HepG2 (cell line): Measurements from ENCODE around the gene ARL8A. TPM values are rescaled to one million over a fixed set of nuclear protein-coding genes. Genes with fewer than 3 reads are reported as not detected.

Source experiments
- ATAC-seq: fragments of 200-7000 bp; cut with Tn5 transposase; 3 replicates; pipeline ENCODE4 v1.9.1; 2020; ENCODE audit warnings: mild to moderate bottlenecking, moderate library complexity
- BruUV-seq: library from RNA; stranded (reverse); fragments of 400-500 nt; replicated peaks from 2 replicates; lab custom pipeline; 2021; lab: Mats Ljungman, UMichigan
- CTCF ChIA-PET: fragments of 300-600 bp; formaldehyde crosslinking; extraction: SDS; loops from one replicate; lab custom pipeline; 2021; ENCODE audit warnings: low total read pairs, inconsistent platforms, low intra/inter-chr PET ratio; lab: Yijun Ruan, JAX
- POLR2A ChIA-PET: fragments of 350-600 bp; sonication (Branson Sonifier 250); formaldehyde crosslinking; loops from one replicate; lab custom pipeline; 2020; ENCODE audit warnings: antibody characterized with exemption, inconsistent platforms; lab: Yijun Ruan, JAX
- DNase-seq: peaks from one replicate; pipeline ENCODE4 v3.0.0-alpha.2; 2015; ENCODE audit warnings: low spot score
- FAIRE-seq: peaks from 3 replicates; lab custom pipeline; 2011; peaks lifted over from hg19 to GRCh38; lab: Jason Lieb, UNC
- H2AFZ ChIP-seq: one replicate; pipeline ENCODE4 v1.6.1; 2011; ENCODE audit warnings: low read length, inconsistent platforms
- H3K27ac ChIP-seq: fragments of 300-600 bp; 3 replicates; pipeline ENCODE4 v1.8.0; 2011; ENCODE audit warnings: mixed run types, mild to moderate bottlenecking, mixed read lengths, low read length, inconsistent platforms; ENCODE audit not compliant: insufficient read depth; ENCODE audit errors: extremely low read length
- H3K27me3 ChIP-seq, 2 experiments: fragments of 200-600 bp in 1 of 2; 2 replicates in 1 of 2; 3 replicates in 1 of 2; pipeline versions ENCODE4 v1.6.0 to v1.8.0; 2011; ENCODE audit warnings: low read length in 2 of 2, mild to moderate bottlenecking in 2 of 2, moderate library complexity in 2 of 2, inconsistent platforms in 1 of 2; ENCODE audit not compliant: insufficient read depth in 2 of 2, control insufficient read depth in 1 of 2
- H3K36me3 ChIP-seq, 2 experiments: fragments of 200-600 bp in 1 of 2; replicated peaks in 1 of 2; 2 replicates in 1 of 2; 3 replicates in 1 of 2; pipeline versions ENCODE4 v1.5.1 to v1.8.0; 2011; ENCODE audit warnings: low read length in 2 of 2, inconsistent platforms in 1 of 2; ENCODE audit not compliant: insufficient read depth in 2 of 2, control insufficient read depth in 1 of 2
- H3K4me1 ChIP-seq: 2 replicates; pipeline ENCODE4 v1.5.1; 2012; ENCODE audit warnings: low read length, inconsistent platforms; ENCODE audit not compliant: insufficient read depth
- H3K4me2 ChIP-seq: 2 replicates; pipeline ENCODE4 v1.6.0; 2011; ENCODE audit warnings: low read depth, low read length, inconsistent platforms
- H3K4me3 ChIP-seq, 3 experiments: fragments of 200-600 bp in 1 of 3; sonication (generic), shearing (Covaris generic) in 1 of 3; replicated peaks in 1 of 3; 2 replicates each; pipeline ENCODE4 v1.5.1; 2011 to 2016; ENCODE audit warnings: low read length in 3 of 3, inconsistent platforms in 2 of 3, low read depth in 2 of 3, mild to moderate bottlenecking in 2 of 3, control low read depth in 1 of 3, mixed read lengths in 1 of 3; ENCODE audit not compliant: insufficient read depth in 1 of 3
- H3K79me2 ChIP-seq: one replicate; pipeline ENCODE4 v1.6.1; 2011; ENCODE audit warnings: low read length, inconsistent platforms; ENCODE audit not compliant: insufficient read depth
- H3K9ac ChIP-seq: 2 replicates; pipeline ENCODE4 v1.6.0; 2011; ENCODE audit warnings: mild to moderate bottlenecking, low read depth, low read length, inconsistent platforms; ENCODE audit not compliant: insufficient read depth
- H3K9me3 ChIP-seq: 2 replicates; pipeline ENCODE4 v1.5.1; 2012; ENCODE audit warnings: mild to moderate bottlenecking, low read length
- H4K20me1 ChIP-seq: 2 replicates; pipeline ENCODE4 v1.6.0; 2011; ENCODE audit warnings: inconsistent platforms, mild to moderate bottlenecking, low read length, moderate library complexity; ENCODE audit not compliant: insufficient read depth
- ERF ChIP-seq: IDR thresholded peaks from 2 replicates; pipeline ENCODE4 v1.6.1; 2018; ENCODE audit warnings: missing biosample characterization, missing genetic modification reagents
- HDAC2 ChIP-seq: sonication (generic); formaldehyde crosslinking; IDR thresholded peaks from 2 replicates; pipeline ENCODE4 v1.4.0; 2020; ENCODE audit warnings: missing genetic modification reagents
- KDM3A ChIP-seq: IDR thresholded peaks from 2 replicates; pipeline ENCODE4 v1.6.1; 2018; ENCODE audit warnings: low read depth, missing compliant biosample characterization
- KDM5B ChIP-seq: sonication (generic); formaldehyde crosslinking; IDR thresholded peaks from 2 replicates; pipeline ENCODE4 v1.4.0; 2020; ENCODE audit warnings: missing genetic modification reagents, mild to moderate bottlenecking, borderline replicate concordance
- MZF1 ChIP-seq: sonication (generic); formaldehyde crosslinking; IDR thresholded peaks from 2 replicates; pipeline ENCODE4 v1.8.1; 2023; ENCODE audit warnings: mild to moderate bottlenecking, missing genetic modification reagents, borderline replicate concordance
- ONECUT2 ChIP-seq: sonication (generic); formaldehyde crosslinking; IDR thresholded peaks from 2 replicates; pipeline ENCODE4 v1.4.0; 2020; ENCODE audit warnings: missing genetic modification reagents
- POLR2AphosphoS5 ChIP-seq: IDR thresholded peaks from 2 replicates; pipeline ENCODE4 v1.6.1; 2012; ENCODE audit warnings: low read depth, low read length
- RXRB ChIP-seq: IDR thresholded peaks from 2 replicates; pipeline ENCODE4 v1.6.1; 2016; ENCODE audit warnings: borderline replicate concordance, missing genetic modification reagents, missing compliant biosample characterization
- SMYD3 ChIP-seq: sonication (generic); formaldehyde crosslinking; IDR thresholded peaks from 2 replicates; pipeline ENCODE4 v1.8.1; 2023; ENCODE audit warnings: mild to moderate bottlenecking, missing genetic modification reagents
- SP2 ChIP-seq: sonication (generic); formaldehyde crosslinking; IDR thresholded peaks from 2 replicates; pipeline ENCODE4 v1.5.1; 2020; ENCODE audit warnings: mild to moderate bottlenecking, missing genetic modification reagents
- SRSF4 ChIP-seq: fragments of 200-400 bp; formaldehyde crosslinking; IDR thresholded peaks from one replicate; pipeline ENCODE4 v1.6.1; 2018; ENCODE audit warnings: mild to moderate bottlenecking, low read depth, low read length, moderate library complexity; ENCODE audit not compliant: poor library complexity, severe bottlenecking
- TAF15 ChIP-seq: fragments of 200-400 bp; formaldehyde crosslinking; IDR thresholded peaks from one replicate; pipeline ENCODE4 v1.6.1; 2018; ENCODE audit warnings: mild to moderate bottlenecking, low read depth, low read length; ENCODE audit not compliant: poor library complexity, severe bottlenecking
- ZNF138 ChIP-seq: sonication (generic); formaldehyde crosslinking; IDR thresholded peaks from 2 replicates; pipeline ENCODE4 v1.5.0; 2020; ENCODE audit warnings: mild to moderate bottlenecking, low read depth, missing genetic modification reagents
- ZNF337 ChIP-seq: sonication (generic); formaldehyde crosslinking; IDR thresholded peaks from 2 replicates; pipeline ENCODE4 v1.5.1; 2020; ENCODE audit warnings: missing genetic modification reagents, low read depth, mild to moderate bottlenecking, borderline replicate concordance
- ZNF530 ChIP-seq: sonication (generic); formaldehyde crosslinking; IDR thresholded peaks from 2 replicates; pipeline ENCODE4 v1.5.0; 2020; ENCODE audit warnings: low read depth, mild to moderate bottlenecking, missing genetic modification reagents
- ZNF549 ChIP-seq: sonication (generic); formaldehyde crosslinking; IDR thresholded peaks from 2 replicates; pipeline ENCODE4 v1.5.0; 2020; ENCODE audit warnings: missing genetic modification reagents
- ZNF556 ChIP-seq: sonication (generic); formaldehyde crosslinking; IDR thresholded peaks from 2 replicates; pipeline ENCODE4 v1.4.0; 2020; ENCODE audit warnings: mild to moderate bottlenecking, missing genetic modification reagents, borderline replicate concordance
- WGBS: methylation state at CpG from one replicate; pipeline ENCODE4 v1.1.6; 2017; ENCODE audit warnings: low lambda C conversion rate; 5-methylcytosine and 5-hydroxymethylcytosine counted together
- in situ Hi-C: cut with HindIII; loops from 2 replicates; pipeline ENCODE4 v1.10.0; 2017; ENCODE audit warnings: low pct_unique_long_range_greater_than_20kb; ENCODE audit not compliant: extremely low pct_ligation_motif_present
- intact Hi-C: fragments of 100-400 bp; cut with micrococcal nuclease; formaldehyde crosslinking; loops from one replicate; pipeline ENCODE4 v1.10.0; 2022; ENCODE audit not compliant: unreplicated experiment
- polyA plus RNA-seq, 8 experiments: library from polyadenylated mRNA; depleted of rRNA in 3 of 8; stranded (reverse) in 7 of 8; unstranded in 1 of 8; fragments of >200 nt; fragmentation: Illumina TruSeq in 4 of 8; extraction: Trizol in 4 of 8; gene quantifications; 2 replicates each; pipeline versions ENCODE4 v1.2.1 to v1.2.3, GENCODE V29; 2011 to 2016; ENCODE audit warnings: low read depth in 4 of 8, missing spikeins in 1 of 8, mixed read lengths in 1 of 8; ENCODE audit not compliant: insufficient read depth in 1 of 8
- total RNA-seq, 5 experiments: library from RNA; depleted of rRNA; stranded (reverse); fragments of >200 nt; fragmentation: Illumina TruSeq; extraction: Trizol; gene quantifications; 2 replicates each; pipeline ENCODE4 v1.2.3, GENCODE V29; 2016; ENCODE audit warnings: low read depth in 1 of 5

Gene ARL8A
- total and polyA plus RNA-seq, 2 of the 13 experiments (the other 11 are each of a cell fraction or from before 2014, with no cell fraction given): 2.7 to 23.4 TPM

DNA sequence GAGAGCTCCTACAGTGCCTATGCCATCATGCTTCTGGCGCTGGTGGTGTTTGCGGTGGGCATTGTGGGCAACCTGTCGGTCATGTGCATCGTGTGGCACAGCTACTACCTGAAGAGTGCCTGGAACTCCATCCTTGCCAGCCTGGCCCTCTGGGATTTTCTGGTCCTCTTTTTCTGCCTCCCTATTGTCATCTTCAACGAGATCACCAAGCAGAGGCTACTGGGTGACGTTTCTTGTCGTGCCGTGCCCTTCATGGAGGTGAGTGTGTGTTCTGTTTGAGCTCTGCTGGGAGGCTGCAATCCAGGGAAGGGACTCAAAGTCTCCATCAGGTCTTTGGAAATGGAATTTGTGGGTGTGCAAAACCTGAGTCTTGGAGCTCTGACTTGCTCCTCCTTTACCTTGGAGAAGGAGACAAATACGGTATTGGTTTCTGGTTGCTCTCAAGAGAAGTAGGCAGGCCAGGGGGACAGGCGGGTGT, 21.2 kb downstream of the ARL8A start:
- WGBS: 59% methylated on average over 7 of the region's 10 CpGs
- H3K36me3 ChIP-seq: no peaks in the 10 kb centered on the region
- intact Hi-C loops: no loop called here
- DNase-seq (no peak), ATAC-seq (no peak), FAIRE-seq (no peak)
- H3K4me3 ChIP-seq: no peak overlapping the region
- no peak overlapping the region for H3K27ac ChIP-seq
- BruUV-seq: no TSS peak
- no peak overlapping the region for H3K4me2 ChIP-seq
- H3K9me3 ChIP-seq: no peaks in the 10 kb centered on the region
- no peaks in the 10 kb centered on the region for H3K79me2 ChIP-seq
- in situ Hi-C loops: no loop called here
- ChIA-PET CTCF (interaction anchor here (1.3 to 2.0 kb wide), 3 partner anchors 12 to 124 kb away, joined by 5 to 9 read pairs (median 8); partner anchors contain the start of gene ELF3), POLR2A (interaction anchor here (1.5 kb wide), 1 partner anchor 113 kb away, joined by 5 read pairs; the partner anchor contains the start of gene ELF3)
- H3K4me1 ChIP-seq: peaks cover 11% of the 10 kb centered on the region
- H3K9ac ChIP-seq: no peak overlapping the region
- H2AFZ ChIP-seq: no peak overlapping the region
- no peaks in the 10 kb centered on the region for H4K20me1 ChIP-seq
- H3K27me3 ChIP-seq: peaks cover 4 to 40% of the 10 kb centered on the region in 2 experiments; a peak in 4 of 5 replicates
- TF ChIP-seq ZNF549 (no peak), SP2 (no peak), ZNF556 (CRISPR knock-in tag) (no peak), ZNF337 (CRISPR knock-in tag) (no peak)

DNA sequence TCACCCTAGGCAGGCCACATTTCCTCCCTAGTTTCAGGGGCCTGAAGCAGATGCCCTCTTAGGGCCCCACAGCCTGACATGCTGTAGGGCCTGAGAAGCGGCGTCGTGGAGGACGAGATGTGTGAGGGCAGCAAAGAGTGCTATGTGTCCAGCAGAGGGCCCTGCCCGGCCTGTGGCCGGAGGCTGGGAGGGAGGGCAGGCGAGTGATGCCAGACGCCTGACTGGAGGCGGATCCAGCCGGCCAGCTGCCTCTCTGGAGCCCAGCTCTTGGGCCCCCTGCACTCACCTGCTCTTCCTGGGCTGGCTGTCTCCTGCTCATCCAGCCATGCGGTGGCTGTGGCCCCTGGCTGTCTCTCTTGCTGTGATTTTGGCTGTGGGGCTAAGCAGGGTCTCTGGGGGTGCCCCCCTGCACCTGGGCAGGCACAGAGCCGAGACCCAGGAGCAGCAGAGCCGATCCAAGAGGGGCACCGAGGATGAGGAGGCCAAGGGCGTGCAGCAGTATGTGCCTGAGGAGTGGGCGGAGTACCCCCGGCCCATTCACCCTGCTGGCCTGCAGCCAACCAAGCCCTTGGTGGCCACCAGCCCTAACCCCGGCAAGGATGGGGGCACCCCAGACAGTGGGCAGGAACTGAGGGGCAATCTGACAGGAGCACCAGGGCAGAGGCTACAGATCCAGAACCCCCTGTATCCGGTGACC, 21.8 kb downstream of the ARL8A start, which contains the start of gene GPR37L1:
TSS of gene GPR37L1 (plus strand) at position 279 of the 697 bp plus-strand sequence. CDS start at position 326, 47 bp downstream.
- no TSS peak for BruUV-seq
- no peak within 1 kb of the TSS; a peak in 1 of 6 replicates for H3K4me3 ChIP-seq
- no peaks in the 10 kb centered on the region for H4K20me1 ChIP-seq
- peak; percentile 47 for FAIRE-seq
- no peak within 1 kb of the TSS for H2AFZ ChIP-seq
- intact Hi-C loops (loop anchor here (1.0 kb wide), 1 partner anchor 13 kb away; no protein-coding TSS in a partner anchor), in situ Hi-C loops (no loop called here)
- no peak within 1 kb of the TSS for H3K9ac ChIP-seq
- WGBS: 1% methylated on average over 10 of the region's 19 CpGs
- no peaks in the 10 kb centered on the region for H3K36me3 ChIP-seq
- peak; percentile 58 for DNase-seq
- no peaks in the 10 kb centered on the region for H3K9me3 ChIP-seq
- no peaks in the 10 kb centered on the region for H3K79me2 ChIP-seq
- peaks cover 4 to 40% of the 10 kb centered on the region in 2 experiments; a peak in 4 of 5 replicates for H3K27me3 ChIP-seq
- H3K27ac ChIP-seq: no peak within 1 kb of the TSS
- ATAC-seq: peak; percentile 92
- peak within 1 kb of the TSS; percentile 26; the same call in 1 of the 2 replicates for H3K4me2 ChIP-seq
- ChIA-PET CTCF (interaction anchor here (1.3 to 2.0 kb wide), 3 partner anchors 13 to 123 kb away, joined by 5 to 9 read pairs (median 8); partner anchors contain the start of gene ELF3), POLR2A (interaction anchor here (1.5 kb wide), 1 partner anchor 112 kb away, joined by 5 read pairs; the partner anchor contains the start of gene ELF3)
- peaks cover 17% of the 10 kb centered on the region for H3K4me1 ChIP-seq
- TF ChIP-seq ERF (CRISPR knock-in tag) (no peak), RXRB (CRISPR knock-in tag) (no peak), KDM3A (CRISPR knock-in tag) (0 out of 2 replicates have a peak, but pooled peaks have one; percentile 27), HDAC2 (CRISPR knock-in tag) (peak; percentile 17; the same call in 1 of the 2 replicates), POLR2AphosphoS5 (no peak), KDM5B (CRISPR knock-in tag) (0 out of 2 replicates have a peak, but pooled peaks have one; percentile 39), ONECUT2 (CRISPR knock-in tag) (no peak), SRSF4 (no peak), TAF15 (peak; percentile 22), ZNF138 (CRISPR knock-in tag) (no peak), MZF1 (CRISPR knock-in tag) (no peak), SMYD3 (CRISPR knock-in tag) (no peak), ZNF530 (CRISPR knock-in tag) (no peak)
